ENCODE measurements around the gene AOPEP.
A peak's percentile ranks its signal among the peaks of the same experiment; 100 is the strongest.
"Not testable (repeated sequence)": the region's sequence is repeated elsewhere in the genome, so short reads cannot be mapped to it uniquely, and the experiment has no call there.

AOPEP gene

DNA sequence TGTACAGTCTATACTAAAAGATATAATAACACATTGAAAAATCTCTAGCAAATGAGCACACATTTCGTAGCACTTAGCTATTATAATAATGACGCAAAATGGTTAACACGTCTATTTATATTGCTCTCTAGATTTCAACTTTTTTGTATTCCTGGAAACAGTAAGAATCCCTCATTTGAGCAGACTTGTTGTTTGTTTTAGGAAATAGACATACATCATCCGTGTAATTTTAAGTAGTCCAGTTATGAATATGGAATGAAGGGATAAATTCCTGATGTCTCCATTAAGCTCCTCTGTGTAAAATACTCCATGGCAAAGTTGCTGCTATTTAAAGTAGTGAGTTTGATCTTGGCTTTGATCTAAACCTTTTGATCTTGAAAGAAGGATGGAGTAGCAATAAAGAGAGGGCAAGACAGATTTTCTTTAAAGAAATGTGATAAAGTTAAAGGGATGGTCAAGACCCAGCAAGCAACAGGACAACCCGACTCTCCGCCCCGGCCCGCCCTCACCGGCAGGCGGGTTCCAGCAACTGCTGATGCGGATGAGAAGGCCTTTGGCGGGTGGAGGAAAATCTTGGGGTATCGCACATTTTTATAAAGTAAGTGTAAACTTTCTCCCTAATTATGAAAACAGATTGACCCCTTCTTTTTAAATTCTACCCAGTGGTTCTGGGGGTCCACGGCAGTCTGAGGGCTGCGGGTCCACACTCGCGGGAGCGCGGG lies 277.4 kb downstream of the AOPEP start:
- DNase-seq: no peak

DNA sequence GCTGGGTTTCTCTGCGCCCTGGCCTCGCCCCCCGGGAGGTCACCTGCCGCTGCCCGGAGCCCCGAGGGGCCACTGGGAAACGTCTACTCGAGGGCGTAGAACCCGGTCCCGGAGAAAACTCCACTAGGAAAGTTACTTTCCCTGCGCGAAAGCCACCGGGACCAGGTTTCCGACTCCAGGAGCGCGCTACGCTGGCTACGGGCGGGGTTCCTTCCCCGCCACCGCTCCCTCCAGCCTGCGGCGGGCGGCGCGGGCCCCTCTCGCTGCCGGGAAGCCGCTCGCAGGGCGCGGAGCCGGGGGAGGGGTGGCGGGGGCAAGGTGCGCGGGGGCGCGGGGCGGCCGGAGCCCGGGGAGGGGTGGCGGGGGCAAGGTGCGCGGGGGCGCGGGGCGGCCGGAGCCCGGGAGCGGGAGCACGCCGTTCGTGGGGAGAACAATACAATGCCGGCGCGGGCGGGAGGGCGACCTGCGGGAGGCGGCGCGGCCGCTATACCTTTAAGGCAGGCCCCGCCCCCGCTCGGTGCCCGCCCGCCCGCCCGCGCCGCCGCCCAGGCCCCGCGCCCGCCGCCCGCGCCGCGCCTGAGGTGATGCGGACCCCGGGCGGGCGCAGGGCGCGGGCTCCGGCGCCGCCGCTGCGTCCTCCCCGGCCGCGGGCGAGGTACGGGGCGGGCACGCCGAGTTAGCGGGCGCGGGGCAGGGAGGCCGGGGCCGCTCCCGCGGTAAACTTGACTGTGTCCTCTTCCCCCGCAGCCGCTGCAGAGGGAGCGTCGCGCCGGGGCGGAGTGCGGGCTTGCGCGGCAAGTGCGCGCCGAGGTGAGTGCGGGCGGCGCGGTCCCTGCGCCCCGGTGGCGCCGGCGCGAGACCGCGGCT lies 278.1 kb downstream of the AOPEP start:
- DNase-seq: no peak

DNA sequence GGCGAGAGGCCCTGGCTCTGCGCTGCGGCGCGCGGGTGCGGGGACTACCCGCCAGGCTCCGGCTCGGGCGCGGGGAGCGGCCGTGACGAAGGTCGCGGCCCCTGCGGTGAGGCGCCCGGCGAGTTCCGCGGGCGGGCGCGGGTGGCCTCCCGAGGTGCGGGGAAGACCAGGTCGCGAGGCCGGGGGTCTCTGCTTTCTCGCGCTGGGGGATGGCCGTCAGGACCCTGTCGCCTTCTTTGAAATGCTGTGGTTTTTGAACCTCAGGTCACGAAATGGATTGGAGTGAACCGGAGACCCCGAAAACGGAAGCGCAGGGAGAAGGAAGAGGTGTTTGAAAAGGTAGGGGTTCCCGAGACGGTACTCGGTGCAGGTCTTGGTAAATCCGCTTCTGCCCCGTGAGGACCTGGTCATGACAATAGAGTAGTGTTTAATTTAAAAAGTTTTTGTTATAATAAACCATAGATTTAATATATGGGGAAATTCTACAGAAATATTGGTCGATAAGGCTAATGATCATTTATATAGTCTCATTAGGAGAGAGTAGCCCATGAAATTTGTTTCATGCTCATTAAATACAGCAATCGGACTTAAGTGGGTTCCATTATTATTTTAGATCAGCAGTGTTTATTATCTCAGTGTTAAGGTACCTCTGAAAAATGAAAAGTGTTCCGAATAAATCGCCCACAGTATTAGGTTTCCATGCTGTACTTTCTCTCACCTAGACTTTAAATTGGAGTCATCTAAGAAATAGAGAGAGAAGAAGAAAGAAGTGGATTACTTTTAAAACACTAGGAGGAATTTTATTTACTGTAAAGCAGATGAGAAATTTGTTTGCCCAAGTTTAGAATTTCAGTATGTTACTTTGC lies 279.0 kb downstream of the AOPEP start:
- no peak for DNase-seq

DNA sequence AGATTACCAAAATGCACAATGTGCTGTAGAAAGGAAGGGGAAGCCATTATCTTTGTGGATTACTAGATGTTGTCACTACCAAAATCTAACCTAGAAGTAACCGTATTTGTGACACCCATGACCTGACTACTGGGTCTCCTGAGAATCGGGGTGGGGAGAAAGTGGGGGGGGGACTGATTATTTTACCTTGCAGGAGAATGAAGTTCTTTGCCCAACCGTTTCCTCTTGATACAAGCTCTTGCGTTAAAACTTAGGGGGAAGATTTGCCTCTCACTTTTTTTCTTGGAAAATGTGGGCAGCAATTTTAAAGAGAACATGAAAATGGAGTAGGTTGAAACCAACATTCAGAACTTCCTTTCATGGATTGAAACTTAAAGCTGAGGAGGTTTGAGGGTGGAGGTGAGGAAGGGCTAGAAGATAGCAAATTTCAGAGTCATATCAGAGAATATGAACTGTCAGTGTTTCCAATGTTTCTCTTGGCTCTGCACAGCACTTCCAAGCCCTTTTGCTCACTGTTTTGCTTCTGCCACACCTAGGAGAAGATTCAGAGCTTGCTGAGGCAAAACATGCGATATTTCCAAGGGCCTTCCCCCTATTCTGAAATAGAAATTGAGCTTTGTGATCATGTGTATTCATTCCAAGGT lies 280.8 kb downstream of the AOPEP start:
- no peak for DNase-seq

DNA sequence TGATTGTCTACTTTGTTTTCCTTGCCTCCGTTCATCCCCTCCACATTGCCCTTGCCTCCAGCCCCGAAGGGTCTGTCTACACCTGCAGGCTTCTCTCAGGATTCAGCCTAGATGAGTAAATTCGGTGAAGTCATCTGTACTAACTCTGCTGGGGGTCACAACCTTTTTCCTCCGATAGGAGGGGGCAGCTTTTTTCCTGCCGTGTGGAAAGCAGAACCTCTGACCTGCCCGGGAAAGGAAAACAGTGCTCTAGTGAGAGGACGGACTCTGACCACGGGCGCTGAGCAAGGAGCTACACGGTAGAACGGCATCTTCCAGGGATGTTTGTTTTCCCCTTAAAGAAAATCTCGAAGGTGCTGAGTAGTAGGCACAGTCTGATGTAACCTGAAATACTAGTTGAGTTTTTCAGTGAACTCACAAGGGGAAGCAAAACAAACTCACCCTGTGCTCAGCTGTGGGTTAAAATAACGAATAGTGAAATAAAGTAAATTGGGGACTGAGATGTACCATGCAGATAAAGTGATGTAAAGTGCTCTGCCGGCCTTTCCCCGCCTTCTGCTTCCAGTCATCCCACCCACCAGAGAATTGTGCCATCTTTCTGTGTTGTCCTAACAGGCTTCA lies 281.8 kb downstream of the AOPEP start:
- no peak for DNase-seq

DNA sequence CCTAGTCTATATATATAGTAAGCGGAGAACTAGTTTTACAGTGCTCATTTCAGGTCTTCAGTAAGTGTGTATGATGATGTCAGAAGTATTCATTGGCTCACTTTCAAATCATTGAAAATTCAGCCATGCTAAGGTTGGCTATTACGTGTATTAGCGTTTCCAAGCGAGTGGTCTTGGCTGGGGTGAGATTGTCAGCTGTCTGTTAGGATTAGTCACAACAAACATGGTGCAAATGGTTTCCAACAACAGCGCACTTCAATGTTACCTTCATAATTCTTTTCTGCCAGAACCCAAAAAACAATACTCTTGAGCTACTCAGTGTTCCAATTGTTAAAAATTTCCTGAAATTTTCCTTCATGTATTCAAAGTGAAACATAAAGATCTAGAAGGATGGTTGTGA lies 283.0 kb downstream of the AOPEP start:
- DNase-seq: no peak

DNA sequence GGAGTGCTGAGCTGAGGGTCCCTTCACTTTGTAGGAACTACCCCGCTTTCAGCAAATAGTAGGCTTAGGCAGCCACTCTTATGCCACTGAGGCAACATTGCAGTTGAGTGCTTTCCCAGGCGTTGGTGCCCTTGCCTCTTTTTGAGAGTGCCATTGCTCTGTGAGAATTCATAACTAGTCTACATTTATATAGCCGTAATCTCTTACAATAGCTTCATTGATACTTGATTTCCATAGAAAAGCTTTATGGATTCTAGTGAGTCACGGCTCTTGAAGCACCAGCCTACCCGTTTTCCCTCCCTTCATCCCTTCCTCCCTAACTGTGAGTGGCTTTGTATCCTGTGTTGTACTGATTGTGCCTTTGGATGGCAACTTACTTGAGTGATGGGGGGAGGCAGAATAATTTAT lies 283.9 kb downstream of the AOPEP start:
- no peak for DNase-seq

DNA sequence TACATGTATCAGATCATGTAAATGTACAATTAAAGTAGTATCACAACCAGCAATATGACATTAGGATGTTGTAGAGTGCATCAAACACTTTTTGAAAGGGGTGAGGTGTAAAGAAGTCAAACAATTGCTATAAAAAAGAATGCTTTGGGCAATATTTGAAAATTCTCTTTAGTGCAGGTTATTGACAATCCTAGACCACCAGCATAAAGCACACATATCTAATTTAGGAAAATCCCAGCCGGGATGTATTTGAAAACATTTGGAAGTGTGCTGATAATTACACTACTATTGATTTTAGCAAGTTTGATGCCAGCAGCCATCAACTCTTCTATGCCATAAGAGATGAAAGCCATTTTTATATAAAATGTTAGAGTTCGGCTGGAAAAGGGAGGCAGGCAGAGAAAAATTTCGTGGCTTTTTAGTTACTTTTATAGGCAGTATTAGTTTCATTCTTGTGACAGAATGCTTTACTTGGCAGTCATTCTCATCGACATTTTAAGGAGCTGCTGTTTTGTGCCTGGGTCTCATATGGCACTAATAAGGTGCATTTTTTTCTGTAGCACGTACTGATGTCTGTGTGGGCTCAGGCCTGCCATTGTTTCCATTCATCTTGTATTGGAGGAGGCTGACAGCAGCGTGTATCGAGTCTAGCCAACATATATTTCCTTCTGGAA lies 285.7 kb downstream of the AOPEP start:
- DNase-seq: no peak

DNA sequence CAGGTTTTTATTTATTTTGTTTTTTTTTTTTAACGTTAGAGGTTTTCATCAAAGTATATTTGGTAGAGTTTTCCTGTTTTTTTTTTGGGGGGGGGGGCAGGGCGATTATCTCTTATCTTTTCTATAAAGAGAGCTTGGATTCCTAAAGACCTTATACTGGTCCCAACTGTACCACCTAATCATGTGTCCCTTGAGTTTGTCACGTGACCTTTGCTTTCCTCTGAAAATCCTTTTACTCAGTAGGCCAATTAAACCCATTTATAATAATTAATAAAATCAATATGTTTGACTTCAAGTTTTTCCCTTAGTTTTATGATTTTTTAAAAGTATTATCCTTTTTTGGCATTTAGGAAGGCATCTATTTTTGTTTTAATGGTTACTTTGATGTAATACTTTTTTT lies 286.4 kb downstream of the AOPEP start:
- DNase-seq: no peak

DNA sequence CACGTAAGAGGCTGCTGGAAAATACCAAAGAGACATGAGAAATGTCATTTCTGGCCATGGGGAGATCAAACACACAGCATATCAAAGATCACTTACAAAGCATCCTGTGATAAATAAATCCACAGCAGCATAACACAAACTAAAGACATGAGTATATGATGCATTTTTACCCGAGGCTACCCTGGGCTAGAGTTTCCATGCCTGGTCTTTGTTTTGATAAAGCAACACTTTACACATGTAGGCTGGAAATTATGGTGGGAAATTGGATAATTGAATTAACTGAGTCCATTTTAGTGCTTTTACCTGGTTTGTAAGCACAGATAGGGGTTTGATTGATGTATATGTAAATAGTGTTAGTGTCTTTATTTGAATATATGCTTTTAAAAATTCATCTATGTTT lies 288.4 kb downstream of the AOPEP start:
- no peak for DNase-seq

DNA sequence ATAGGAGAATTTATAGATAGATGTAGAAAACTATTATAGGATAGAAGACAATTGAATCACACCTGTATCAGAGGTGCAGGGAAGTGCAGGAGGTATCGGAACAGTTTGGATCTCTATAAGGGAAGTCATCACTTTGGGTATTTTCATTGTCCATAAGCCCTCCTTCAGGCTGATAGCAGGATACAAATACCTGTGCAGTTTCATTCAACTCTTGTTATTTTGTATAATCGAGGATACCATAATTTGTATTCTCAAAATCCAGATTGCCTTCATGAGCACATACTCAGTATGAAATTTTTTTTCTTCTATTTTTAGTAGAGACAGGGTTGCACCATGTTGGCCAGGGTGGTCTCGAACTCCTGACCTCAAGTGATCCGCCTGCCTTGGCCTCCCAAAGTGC lies 289.1 kb downstream of the AOPEP start:
- DNase-seq: no peak

DNA sequence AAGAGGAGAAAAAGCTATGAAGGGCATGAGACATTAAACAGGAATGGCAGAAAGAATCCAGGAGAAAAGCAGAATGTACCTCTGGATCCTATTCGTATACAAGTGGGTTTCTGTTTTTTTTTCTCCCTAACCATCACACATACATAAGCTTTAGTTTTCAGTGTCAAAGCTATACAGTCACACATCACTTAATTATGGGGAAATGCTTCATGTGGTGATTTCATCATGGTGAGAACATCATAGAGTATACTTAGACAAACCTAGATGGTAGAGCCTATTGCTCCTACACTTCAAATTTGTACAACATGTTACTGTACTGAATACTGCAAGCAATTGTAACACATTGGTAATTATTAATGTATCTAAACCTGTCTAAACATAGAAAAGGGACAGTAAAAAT lies 290.6 kb downstream of the AOPEP start:
- DNase-seq: no peak

DNA sequence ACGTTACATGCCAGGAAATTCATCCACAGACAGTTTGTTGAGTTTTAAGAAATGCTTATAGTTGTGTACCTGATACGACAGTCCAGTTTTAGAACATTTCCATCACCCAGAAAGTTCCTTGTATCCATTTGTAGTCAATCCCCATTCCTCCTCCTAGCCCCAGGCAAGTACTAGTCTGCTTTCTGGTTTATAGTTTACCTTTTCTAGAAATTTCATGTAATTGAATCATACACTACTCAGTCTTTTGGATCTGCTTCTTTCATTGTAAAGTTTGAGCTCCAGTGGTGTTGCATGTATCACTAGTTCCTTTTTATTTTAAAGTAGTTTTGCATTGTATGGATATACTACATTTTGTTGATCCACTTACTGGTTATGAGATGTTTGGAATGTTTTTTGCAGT lies 291.2 kb downstream of the AOPEP start:
- no peak for DNase-seq

DNA sequence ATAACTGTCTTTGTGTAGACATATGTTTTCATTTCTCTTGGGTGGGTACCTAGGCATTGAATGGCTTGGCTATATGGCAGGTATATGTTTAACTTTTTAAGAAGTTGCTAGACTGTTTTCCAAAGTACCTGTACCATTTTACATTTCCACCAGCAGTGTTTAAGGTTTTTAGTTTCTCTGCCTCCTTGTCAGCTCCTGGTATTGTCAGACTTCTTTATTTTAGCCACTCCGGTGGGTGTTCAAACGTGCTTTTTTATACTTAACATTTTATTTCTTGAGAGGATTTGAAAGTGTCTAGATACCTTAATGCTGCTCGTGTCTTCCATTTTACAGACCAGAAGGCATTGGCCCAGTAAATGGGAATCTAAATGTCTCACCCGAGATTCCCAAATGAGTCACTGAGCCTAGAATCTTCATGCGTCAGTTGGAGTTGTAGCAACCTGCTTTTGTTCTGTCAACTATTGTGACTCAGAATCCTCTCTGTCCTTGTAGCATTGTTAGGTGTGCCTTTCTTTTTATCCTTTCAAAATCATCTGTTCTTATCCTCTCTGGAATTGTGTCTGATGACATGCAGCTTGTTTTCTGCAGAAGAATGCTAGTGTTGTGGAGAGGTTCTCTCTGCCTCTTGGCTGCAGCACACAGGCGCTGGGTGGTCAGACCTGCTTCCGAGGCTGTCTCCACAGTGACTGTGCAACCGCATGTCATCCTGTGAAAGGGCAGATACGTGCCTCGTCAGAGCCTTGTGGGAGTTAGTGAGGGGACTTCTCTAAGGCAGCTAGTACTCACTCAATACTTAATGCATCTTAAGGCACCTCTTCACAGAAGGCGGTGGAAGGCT lies 291.8 kb downstream of the AOPEP start:
- DNase-seq: peak; percentile 9

DNA sequence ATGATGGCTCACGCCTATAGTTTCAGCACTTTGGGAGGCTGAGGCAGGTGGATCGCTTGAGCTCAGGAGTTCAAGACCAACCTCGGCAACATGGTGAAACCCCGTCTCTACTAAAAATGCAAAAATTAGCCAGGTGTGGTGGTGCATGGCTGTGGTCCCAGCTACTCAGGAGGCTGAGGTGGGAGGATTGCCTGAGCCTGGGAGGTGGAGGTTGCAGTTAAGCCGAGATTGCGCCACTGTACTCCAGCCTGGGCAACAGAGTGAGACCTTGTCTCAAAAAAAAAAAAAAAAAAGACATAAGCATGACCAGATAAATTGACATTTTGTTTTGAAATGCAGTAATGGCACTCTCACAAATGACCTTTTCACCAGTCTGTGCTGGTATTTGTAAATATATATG lies 294.1 kb downstream of the AOPEP start:
- DNase-seq: not testable (repeated sequence)

DNA sequence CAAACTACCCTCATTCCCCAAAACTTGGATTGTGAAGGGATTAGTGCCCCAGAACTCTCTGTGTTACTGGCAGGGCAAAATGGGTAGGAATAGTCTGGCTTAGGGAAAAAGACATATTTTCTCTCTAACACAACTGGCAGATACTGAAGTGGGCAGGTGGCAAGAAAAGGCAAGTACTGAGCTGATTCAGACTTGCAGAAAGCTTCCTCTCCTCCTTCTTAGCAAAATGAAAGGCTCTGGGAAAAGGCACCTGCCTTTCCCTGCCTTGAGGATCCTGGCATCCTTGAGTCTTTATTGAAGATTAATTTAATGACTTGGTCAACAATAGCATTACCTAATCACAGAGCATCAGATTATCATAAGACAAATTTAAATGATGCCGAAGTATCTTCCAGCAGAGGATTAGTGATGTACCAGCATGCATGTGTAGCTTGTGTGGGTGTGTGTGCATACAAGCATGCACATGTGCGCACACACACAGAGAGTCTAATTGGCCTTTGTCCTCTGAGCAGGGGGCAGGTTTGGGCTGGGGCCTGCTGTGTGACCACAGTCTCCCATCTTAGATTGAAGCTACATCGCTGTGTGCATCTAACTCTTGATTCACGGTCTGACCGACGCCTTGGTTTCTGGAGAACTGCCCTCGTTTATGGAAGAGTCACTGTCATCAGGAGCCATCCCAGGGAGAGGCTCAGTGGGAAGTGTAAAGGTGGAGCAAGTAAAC lies 294.8 kb downstream of the AOPEP start:
- no peak for DNase-seq

DNA sequence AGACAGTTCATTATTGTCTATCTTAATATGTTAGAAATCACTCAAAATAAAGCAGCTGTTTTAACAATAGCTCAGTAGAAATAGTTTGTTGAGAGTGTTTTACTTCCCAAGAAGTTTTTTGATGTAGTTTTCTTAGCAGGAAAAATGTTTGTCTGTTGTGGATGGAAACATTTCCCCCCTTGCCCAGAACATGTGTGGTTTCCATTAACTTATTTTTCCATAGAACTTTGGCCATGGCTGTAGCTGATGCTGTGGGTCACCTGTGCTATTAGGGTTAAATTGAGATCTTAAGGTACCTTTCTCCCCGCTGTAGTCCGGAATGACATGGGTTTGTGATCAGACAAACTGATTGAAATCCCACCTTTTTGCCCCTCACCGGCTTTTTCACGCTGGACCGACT lies 296.2 kb downstream of the AOPEP start:
- DNase-seq: no peak

DNA sequence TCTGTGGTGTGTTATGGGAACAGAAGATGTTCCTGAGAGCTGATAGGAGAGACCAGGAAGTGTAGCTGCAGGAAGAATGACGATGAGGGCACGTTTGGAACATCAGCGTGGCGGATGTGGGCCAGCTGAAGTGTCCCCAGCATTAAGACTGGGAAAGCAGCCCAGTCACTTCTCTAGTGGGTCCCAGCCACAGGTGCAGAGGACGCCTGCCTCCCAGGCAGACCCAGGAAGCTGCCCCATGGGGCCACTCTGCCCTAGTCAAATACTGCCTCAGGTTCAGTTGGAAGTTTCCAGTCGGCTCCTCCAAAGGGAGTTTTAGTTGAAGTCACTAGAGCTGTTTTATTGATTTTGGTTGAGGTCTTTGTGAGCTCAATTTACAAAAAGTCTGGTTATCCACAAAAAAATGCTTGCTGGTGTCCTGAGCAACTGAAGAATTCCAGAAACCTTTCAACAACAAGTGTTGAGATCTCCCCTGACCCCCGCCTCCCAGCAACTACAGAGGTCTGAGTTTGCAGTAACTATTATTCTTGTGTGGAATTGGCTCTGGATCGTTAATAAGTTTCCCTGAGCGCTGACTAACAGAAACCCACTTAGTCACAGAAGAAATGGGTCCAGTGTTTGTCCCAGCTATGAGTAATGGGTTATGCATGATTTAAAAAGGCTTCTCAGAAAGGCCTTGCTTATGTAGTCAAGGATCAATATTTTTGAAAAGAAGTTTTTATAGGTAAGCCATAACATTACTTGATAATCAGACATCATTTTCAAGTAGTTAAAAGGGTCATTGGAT lies 296.9 kb downstream of the AOPEP start:
- no peak for DNase-seq

DNA sequence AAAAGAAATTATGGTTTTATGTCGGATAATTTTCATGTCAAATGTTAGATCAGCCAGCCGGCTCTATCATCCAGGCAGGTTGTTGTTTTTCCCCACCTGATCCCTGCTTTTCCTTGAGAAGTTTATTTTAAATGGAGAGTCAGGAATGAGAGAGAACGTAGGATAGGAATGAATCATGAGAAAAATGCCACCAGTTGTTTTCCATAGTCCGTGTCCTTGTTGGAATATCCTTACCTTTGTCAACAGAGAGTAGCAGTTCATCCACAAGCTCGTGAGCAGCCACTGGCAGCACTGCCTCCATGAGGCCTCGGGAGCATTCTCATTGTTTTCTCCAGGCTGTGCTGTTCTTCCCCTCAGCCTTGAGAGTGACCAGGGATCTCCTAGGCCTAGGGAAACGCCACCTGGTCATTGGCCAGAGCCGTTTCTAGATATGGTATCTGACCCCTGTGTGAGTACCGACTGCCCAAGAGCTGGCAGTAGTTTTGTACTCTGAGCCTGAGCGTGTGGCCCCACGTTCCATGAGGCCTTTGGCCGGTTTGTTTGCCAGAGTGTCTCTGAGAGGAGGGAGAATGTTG lies 297.7 kb downstream of the AOPEP start:
- no peak for DNase-seq
